HepG2 (cell line): ENCODE results near the gene ZBTB22. TPM values are rescaled to one million over a fixed set of nuclear protein-coding genes. Genes with fewer than 3 reads are reported as not detected.
A peak's percentile ranks its signal among the peaks of the same experiment; 100 is the strongest.

ENCODE experiments used
- CEBPB ChIP-seq: IDR thresholded peaks from 2 replicates; pipeline ENCODE4 v1.6.1; 2011; ENCODE audit warnings: low read depth, low read length, improper control_type of control experiment, borderline replicate concordance
- FOXA1 ChIP-seq, 2 experiments: fragments of 450-650 bp in 1 of 2; sonication (generic) in 1 of 2; formaldehyde crosslinking in 1 of 2; IDR thresholded peaks; 2 replicates each; pipeline versions ENCODE4 v1.4.0 to v1.6.1; 2016 to 2020; ENCODE audit warnings: missing genetic modification reagents in 1 of 2
- GABPB1 ChIP-seq: IDR thresholded peaks from 2 replicates; pipeline ENCODE4 v1.6.1; 2016; ENCODE audit warnings: mild to moderate bottlenecking, missing genetic modification reagents, moderate library complexity, missing compliant biosample characterization
- HOXA7 ChIP-seq: sonication (generic); formaldehyde crosslinking; IDR thresholded peaks from 2 replicates; pipeline ENCODE4 v1.8.1; 2022; ENCODE audit warnings: mild to moderate bottlenecking, missing genetic modification reagents, moderate library complexity
- MED13 ChIP-seq: sonication (generic); formaldehyde crosslinking; IDR thresholded peaks from 2 replicates; pipeline ENCODE4 v1.5.0; 2020; ENCODE audit warnings: missing genetic modification reagents
- MED8 ChIP-seq: sonication (generic); formaldehyde crosslinking; IDR thresholded peaks from 2 replicates; pipeline ENCODE4 v1.8.1; 2023; ENCODE audit warnings: mild to moderate bottlenecking, missing genetic modification reagents; ENCODE audit not compliant: insufficient replicate concordance
- MYPOP ChIP-seq: sonication (generic); formaldehyde crosslinking; IDR thresholded peaks from 2 replicates; pipeline ENCODE4 v1.8.1; 2023; ENCODE audit warnings: mild to moderate bottlenecking, moderate library complexity, missing genetic modification reagents
- PCBP1 ChIP-seq: fragments of 200-400 bp; formaldehyde crosslinking; IDR thresholded peaks from 2 replicates; pipeline ENCODE4 v1.6.1; 2017; ENCODE audit warnings: mild to moderate bottlenecking, low read depth, low read length, borderline replicate concordance
- PHF21A ChIP-seq: sonication (generic); formaldehyde crosslinking; IDR thresholded peaks from 2 replicates; pipeline ENCODE4 v1.5.0; 2020; ENCODE audit warnings: mild to moderate bottlenecking, missing genetic modification reagents
- PHF5A ChIP-seq: IDR thresholded peaks from one replicate; pipeline ENCODE4 v1.6.1; 2018; ENCODE audit warnings: low read depth, missing genetic modification reagents; ENCODE audit not compliant: unreplicated experiment
- PRDM15 ChIP-seq: sonication (generic); formaldehyde crosslinking; IDR thresholded peaks from 2 replicates; pipeline ENCODE4 v1.4.0; 2020; ENCODE audit warnings: missing genetic modification reagents
- SNAPC2 ChIP-seq: sonication (generic); formaldehyde crosslinking; IDR thresholded peaks from 2 replicates; pipeline ENCODE4 v1.8.1; 2022; ENCODE audit warnings: mild to moderate bottlenecking, missing genetic modification reagents
- TEAD3 ChIP-seq: optimal IDR thresholded peaks from 2 replicates; pipeline ENCODE3; 2016; ENCODE audit warnings: borderline replicate concordance
- ZBTB38 ChIP-seq: sonication (generic); formaldehyde crosslinking; IDR thresholded peaks from 2 replicates; pipeline ENCODE4 v1.5.1; 2020; ENCODE audit warnings: mild to moderate bottlenecking, missing genetic modification reagents
- ZGPAT ChIP-seq: IDR thresholded peaks from 2 replicates; pipeline ENCODE4 v1.6.1; 2016; ENCODE audit warnings: mild to moderate bottlenecking
- ZNF10 ChIP-seq: sonication (generic); formaldehyde crosslinking; IDR thresholded peaks from 2 replicates; pipeline ENCODE4 v1.4.0; 2020; ENCODE audit warnings: mild to moderate bottlenecking, low read depth, missing genetic modification reagents, borderline replicate concordance
- ZNF343 ChIP-seq: sonication (generic); formaldehyde crosslinking; IDR thresholded peaks from 2 replicates; pipeline ENCODE4 v1.4.0; 2020; ENCODE audit warnings: mild to moderate bottlenecking, missing genetic modification reagents
- ZNF432 ChIP-seq: sonication (generic); formaldehyde crosslinking; IDR thresholded peaks from 2 replicates; pipeline ENCODE4 v1.5.0; 2020; ENCODE audit warnings: missing genetic modification reagents, mild to moderate bottlenecking, borderline replicate concordance
- ZNF607 ChIP-seq: sonication (generic); formaldehyde crosslinking; IDR thresholded peaks from 2 replicates; pipeline ENCODE4 v1.5.1; 2020; ENCODE audit warnings: missing genetic modification reagents, mild to moderate bottlenecking, borderline replicate concordance
- ZNF619 ChIP-seq: sonication (generic); formaldehyde crosslinking; IDR thresholded peaks from 2 replicates; pipeline ENCODE4 v1.4.0; 2020; ENCODE audit warnings: mild to moderate bottlenecking, missing genetic modification reagents
- ZNF678 ChIP-seq: sonication (generic); formaldehyde crosslinking; IDR thresholded peaks from 2 replicates; pipeline ENCODE4 v1.4.0; 2020; ENCODE audit warnings: mild to moderate bottlenecking, missing genetic modification reagents
- ZNF784 ChIP-seq: sonication (generic); formaldehyde crosslinking; IDR thresholded peaks from 2 replicates; pipeline ENCODE4 v1.5.1; 2020; ENCODE audit warnings: missing genetic modification reagents, mild to moderate bottlenecking, borderline replicate concordance
- ZNF816 ChIP-seq: sonication (generic); formaldehyde crosslinking; IDR thresholded peaks from 2 replicates; pipeline ENCODE4 v1.8.0; 2022; ENCODE audit warnings: missing genetic modification reagents, mild to moderate bottlenecking, borderline replicate concordance
- ZSCAN12 ChIP-seq: sonication (generic); formaldehyde crosslinking; IDR thresholded peaks from 2 replicates; pipeline ENCODE4 v1.9.0; 2021; ENCODE audit warnings: mild to moderate bottlenecking, missing genetic modification reagents
- polyA plus RNA-seq, 8 experiments: library from polyadenylated mRNA; depleted of rRNA in 3 of 8; stranded (reverse) in 7 of 8; unstranded in 1 of 8; fragments of >200 nt; fragmentation: Illumina TruSeq in 4 of 8; extraction: Trizol in 4 of 8; gene quantifications; 2 replicates each; pipeline versions ENCODE4 v1.2.1 to v1.2.3, GENCODE V29; 2011 to 2016; ENCODE audit warnings: low read depth in 4 of 8, missing spikeins in 1 of 8, mixed read lengths in 1 of 8; ENCODE audit not compliant: insufficient read depth in 1 of 8
- total RNA-seq, 5 experiments: library from RNA; depleted of rRNA; stranded (reverse); fragments of >200 nt; fragmentation: Illumina TruSeq; extraction: Trizol; gene quantifications; 2 replicates each; pipeline ENCODE4 v1.2.3, GENCODE V29; 2016; ENCODE audit warnings: low read depth in 1 of 5

The ZBTB22 gene
- total and polyA plus RNA-seq, 2 of the 13 experiments (the other 11 are each of a cell fraction or from before 2014, with no cell fraction given): 8.0 to 10.6 TPM

- 0 out of 2 replicates have a peak, but pooled peaks have one; percentile 33 for TF ChIP-seq MYPOP (CRISPR knock-in tag)
- no peak for TF ChIP-seq ZNF619
- peak; percentile 8; the same call in 1 of the 2 replicates for TF ChIP-seq GABPB1 (CRISPR knock-in tag)
- no peak for TF ChIP-seq ZSCAN12 (CRISPR knock-in tag)
- 0 out of 2 replicates have a peak, but pooled peaks have one; percentile 18 for TF ChIP-seq ZGPAT
- 0 out of 2 replicates have a peak, but pooled peaks have one; percentile 28 for TF ChIP-seq ZNF343
- no peak for TF ChIP-seq ZNF678
- peak; percentile 15; the same call in 1 of the 2 replicates for TF ChIP-seq PRDM15 (CRISPR knock-in tag)
- no peak for TF ChIP-seq MED13 (CRISPR knock-in tag)
- no peak for TF ChIP-seq ZNF607
- no peak for TF ChIP-seq ZBTB38 (CRISPR knock-in tag)
- TF ChIP-seq FOXA1 (IDR thresholded peaks at IDR 0.05): no peak
- TF ChIP-seq FOXA1 (CRISPR knock-in tag; IDR thresholded peaks at IDR 0.05): no peak
- TF ChIP-seq CEBPB: no peak
- TF ChIP-seq ZNF10 (CRISPR knock-in tag): no peak
- TF ChIP-seq TEAD3: peak; percentile 8
- TF ChIP-seq PCBP1: no peak
- no peak for TF ChIP-seq HOXA7 (CRISPR knock-in tag)
- no peak for TF ChIP-seq MED8 (CRISPR knock-in tag)
- no peak for TF ChIP-seq PHF21A (CRISPR knock-in tag)
- TF ChIP-seq SNAPC2: no peak
- no peak for TF ChIP-seq ZNF784 (CRISPR knock-in tag)
- TF ChIP-seq ZNF432: no peak
- TF ChIP-seq PHF5A (CRISPR knock-in tag): no peak
- TF ChIP-seq ZNF816: 0 out of 2 replicates have a peak, but pooled peaks have one; percentile 35
Measured at GRCh38 chr6:33297406-33297955, 20.1 kb downstream of the ZBTB22 start (continued).
